Right lobe of liver (tissue), 4 donors: ENCODE results near the gene C10orf71.

Experiments used
- CTCF ChIP-seq, 4 donors: fragments of 200-600 bp in 3 of 4; fragments of 450-650 bp in 1 of 4; IDR thresholded peaks; one replicate each; pipeline versions ENCODE4 v1.5.1 to v1.8.0; 2016 to 2022; ENCODE audit warnings: antibody characterized with exemption in 4 of 4, mild to moderate bottlenecking in 2 of 4
- POLR2A ChIP-seq: fragments of 450-650 bp; IDR thresholded peaks from one replicate; pipeline ENCODE4 v1.6.1; 2017; ENCODE audit warnings: antibody characterized with exemption, mild to moderate bottlenecking
- donor health status: DM: no; HTN: no; CAD: no.
- donor health status: DM: no; HTN: no; CAD: no.
- donor health status: DM: no; HTN: yes; CAD: no.

- TF ChIP-seq CTCF (IDR thresholded peaks at IDR 0.05) (no peak), POLR2A (no peak)
These were observed 32.5 kb downstream of the C10orf71 start for GRCh38 chr10:49331431-49331830.
